ENCODE results near the gene SPECC1. TPM values are rescaled to one million over a fixed set of nuclear protein-coding genes. Genes with fewer than 3 reads are reported as not detected.

The SPECC1 gene
- total RNA-seq, 1 donor from 2014 or later, result 65.7 TPM

DNA sequence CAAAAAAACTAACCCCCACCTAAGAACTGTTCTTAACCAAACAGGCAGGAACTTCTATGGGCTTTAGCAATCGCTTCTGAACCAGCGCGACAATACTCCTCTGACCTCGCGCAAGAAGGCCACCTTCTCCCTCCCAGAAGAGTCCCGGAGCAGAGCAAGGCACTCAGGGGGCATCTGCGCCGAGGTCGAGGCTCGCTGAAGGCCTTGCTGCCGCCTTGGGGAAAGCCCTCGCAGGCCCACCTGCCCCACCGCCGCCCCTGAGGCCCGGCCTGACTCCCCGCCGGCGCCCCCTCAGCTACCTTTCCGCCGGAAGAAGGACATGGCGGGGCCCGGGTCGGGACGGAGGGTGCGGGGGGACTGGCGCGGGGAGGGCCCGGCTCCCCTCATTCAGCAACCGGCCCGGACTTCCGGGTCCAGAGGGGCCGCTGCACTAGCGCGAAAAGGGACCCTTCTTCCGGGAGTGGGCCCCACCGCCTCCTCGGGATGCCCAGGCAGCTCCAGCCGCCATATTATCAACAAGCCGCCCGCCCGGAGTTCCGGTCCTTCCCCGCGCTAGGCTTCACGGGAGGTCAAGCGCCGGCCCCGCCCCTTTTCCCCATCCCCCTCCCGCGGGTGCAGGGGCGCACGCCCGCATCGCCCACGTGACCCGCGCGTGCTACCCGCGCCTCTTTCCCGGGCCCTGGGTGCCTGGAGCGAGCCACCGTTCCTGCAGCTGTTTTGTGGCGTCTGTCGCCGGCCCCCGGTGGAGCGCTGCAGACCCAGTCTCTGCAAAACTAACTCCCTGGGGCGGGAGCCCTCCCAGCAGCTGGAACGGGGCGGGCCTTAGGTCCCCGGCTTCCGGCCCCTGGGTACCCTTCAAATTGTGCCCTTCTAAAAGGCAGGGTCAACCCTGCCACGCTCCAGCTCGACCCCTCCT is 31.6 kb upstream of the SPECC1 start, which contains the start of gene AKAP10:
AKAP10 (minus strand) TSS at position 536 of the 916 bp plus-strand sequence; CDS start at position 387, 149 bp downstream.
- TF ChIP-seq, protein P1, sequence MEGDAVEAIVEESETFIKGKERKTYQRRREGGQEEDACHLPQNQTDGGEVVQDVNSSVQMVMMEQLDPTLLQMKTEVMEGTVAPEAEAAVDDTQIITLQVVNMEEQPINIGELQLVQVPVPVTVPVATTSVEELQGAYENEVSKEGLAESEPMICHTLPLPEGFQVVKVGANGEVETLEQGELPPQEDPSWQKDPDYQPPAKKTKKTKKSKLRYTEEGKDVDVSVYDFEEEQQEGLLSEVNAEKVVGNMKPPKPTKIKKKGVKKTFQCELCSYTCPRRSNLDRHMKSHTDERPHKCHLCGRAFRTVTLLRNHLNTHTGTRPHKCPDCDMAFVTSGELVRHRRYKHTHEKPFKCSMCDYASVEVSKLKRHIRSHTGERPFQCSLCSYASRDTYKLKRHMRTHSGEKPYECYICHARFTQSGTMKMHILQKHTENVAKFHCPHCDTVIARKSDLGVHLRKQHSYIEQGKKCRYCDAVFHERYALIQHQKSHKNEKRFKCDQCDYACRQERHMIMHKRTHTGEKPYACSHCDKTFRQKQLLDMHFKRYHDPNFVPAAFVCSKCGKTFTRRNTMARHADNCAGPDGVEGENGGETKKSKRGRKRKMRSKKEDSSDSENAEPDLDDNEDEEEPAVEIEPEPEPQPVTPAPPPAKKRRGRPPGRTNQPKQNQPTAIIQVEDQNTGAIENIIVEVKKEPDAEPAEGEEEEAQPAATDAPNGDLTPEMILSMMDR (IDR thresholded peaks at IDR 0.05; ENCODE audit: unreplicated experiment), result no peak
- Mint-ChIP-seq H3K9me3 (ENCODE audit: unreplicated experiment) (no peaks in the 10 kb centered on the region), H3K4me1 (ENCODE audit: unreplicated experiment) (peaks cover 12% of the 10 kb centered on the region), H3K4me3 (ENCODE audit: unreplicated experiment) (peak within 1 kb of the TSS; percentile 96), H3K27me3 (ENCODE audit: unreplicated experiment) (peaks cover 6% of the 10 kb centered on the region), H3K36me3 (ENCODE audit: low read depth, unreplicated experiment) (peaks cover 11% of the 10 kb centered on the region), H3K27ac (ENCODE audit: unreplicated experiment) (peak within 1 kb of the TSS; percentile 99)
- peak; percentile 94 for DNase-seq (ENCODE audit: low spot score)

DNA sequence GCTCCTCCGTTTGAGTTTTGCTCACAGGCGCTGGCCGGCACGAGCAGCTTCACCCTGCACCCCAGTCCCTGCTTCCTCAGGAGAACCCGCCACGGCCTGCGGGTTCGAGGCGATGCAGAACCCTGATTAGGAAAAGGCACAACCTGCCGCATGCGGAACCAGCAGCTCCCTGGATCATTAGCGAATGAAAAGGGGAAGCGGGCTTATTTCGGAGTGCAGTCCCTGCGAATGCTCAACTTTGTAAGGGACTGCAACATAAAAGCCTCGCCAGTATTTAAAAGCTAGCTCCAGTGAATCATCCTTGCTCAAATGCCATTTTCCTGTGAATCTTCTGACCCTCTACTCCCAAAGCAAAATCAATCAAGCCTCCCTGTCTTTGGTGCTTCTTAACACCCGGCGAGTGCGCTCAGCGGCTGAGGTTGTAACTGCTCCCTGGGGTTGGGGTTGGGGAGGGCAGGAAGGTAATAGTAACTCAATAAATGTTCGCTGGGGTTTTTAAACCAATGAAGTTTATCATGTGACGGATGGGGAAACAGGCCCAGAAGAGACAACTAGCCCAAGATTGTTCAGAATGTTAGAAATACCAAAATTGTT is 30.9 kb upstream of the SPECC1 start:
- DNase-seq (ENCODE audit: low spot score), result no peak
- H3K27ac Mint-ChIP-seq (ENCODE audit: unreplicated experiment), result peak overlapping the region; percentile 84
- peaks cover 12% of the 10 kb centered on the region for H3K4me1 Mint-ChIP-seq (ENCODE audit: unreplicated experiment)
- no peaks in the 10 kb centered on the region for H3K9me3 Mint-ChIP-seq (ENCODE audit: unreplicated experiment)
- peak overlapping the region; percentile 92 for H3K4me3 Mint-ChIP-seq (ENCODE audit: unreplicated experiment)
- peaks cover 6% of the 10 kb centered on the region for H3K27me3 Mint-ChIP-seq (ENCODE audit: unreplicated experiment)
- peaks cover 11% of the 10 kb centered on the region for H3K36me3 Mint-ChIP-seq (ENCODE audit: low read depth, unreplicated experiment)
- TF ChIP-seq, protein P1 (IDR thresholded peaks at IDR 0.05; ENCODE audit: unreplicated experiment), result no peak

DNA sequence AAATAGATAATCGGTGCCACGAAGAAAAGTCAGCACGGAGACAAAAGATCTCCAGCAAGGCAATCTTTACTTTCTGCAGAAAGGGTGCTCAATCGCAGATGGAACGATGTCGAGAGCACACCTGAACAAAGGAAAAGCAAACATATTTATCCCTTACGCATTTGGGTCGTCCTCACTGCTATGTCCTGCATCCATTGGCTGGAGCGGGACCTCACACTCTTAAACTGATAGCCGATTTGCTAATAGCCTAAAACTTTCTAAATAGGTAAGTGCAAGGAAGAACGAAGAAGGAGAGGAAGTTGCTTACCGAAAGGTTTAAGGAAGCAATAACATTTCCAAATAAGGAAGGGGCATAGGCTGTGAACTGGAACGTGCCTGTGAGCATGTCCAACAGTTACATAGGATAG is 30.4 kb upstream of the SPECC1 start:
- Mint-ChIP-seq H3K36me3 (ENCODE audit: low read depth, unreplicated experiment) (peaks cover 8% of the 10 kb centered on the region), H3K4me3 (ENCODE audit: unreplicated experiment) (peak overlapping the region; percentile 92), H3K4me1 (ENCODE audit: unreplicated experiment) (peaks cover 12% of the 10 kb centered on the region), H3K9me3 (ENCODE audit: unreplicated experiment) (no peaks in the 10 kb centered on the region), H3K27ac (ENCODE audit: unreplicated experiment) (peak overlapping the region; percentile 84), H3K27me3 (ENCODE audit: unreplicated experiment) (peaks cover 6% of the 10 kb centered on the region)
- TF ChIP-seq, protein P1 (IDR thresholded peaks at IDR 0.05; ENCODE audit: unreplicated experiment), result no peak
- DNase-seq (ENCODE audit: low spot score), result no peak

- H3K27ac Mint-ChIP-seq (ENCODE audit: unreplicated experiment), result no peak overlapping the region
These were observed 29.0 kb upstream of the SPECC1 start for GRCh38 chr17:19979917-19980770.

More at GRCh38 chr17:19979917-19980770, 29.0 kb upstream of the SPECC1 start:
- H3K4me1 Mint-ChIP-seq (ENCODE audit: unreplicated experiment), result peaks cover 12% of the 10 kb centered on the region
- peaks cover 6% of the 10 kb centered on the region for H3K27me3 Mint-ChIP-seq (ENCODE audit: unreplicated experiment)
- no peak overlapping the region for H3K4me3 Mint-ChIP-seq (ENCODE audit: unreplicated experiment)
- peaks cover 8% of the 10 kb centered on the region for H3K36me3 Mint-ChIP-seq (ENCODE audit: low read depth, unreplicated experiment)
- DNase-seq (ENCODE audit: low spot score), result no peak
- no peaks in the 10 kb centered on the region for H3K9me3 Mint-ChIP-seq (ENCODE audit: unreplicated experiment)
- TF ChIP-seq, protein P1 (IDR thresholded peaks at IDR 0.05; ENCODE audit: unreplicated experiment), result no peak

All from endothelial cell (in vitro differentiated cells).